Endothelial cell of umbilical vein (primary cell): ENCODE data around the gene DPP10.

Experiments used
- CTCF ChIP-seq, 2 donors: IDR thresholded peaks; 1 replicate in 1 of 2; 2 replicates in 1 of 2; pipeline ENCODE4 v1.5.1; 2011; ENCODE audit warnings: low read length in 2 of 2, mild to moderate bottlenecking in 2 of 2, moderate library complexity in 2 of 2, control low read depth in 1 of 2, inconsistent platforms in 1 of 2, low read depth in 1 of 2; ENCODE audit not compliant: insufficient read depth in 1 of 2; ENCODE audit errors: extremely low read depth in 1 of 2
- EZH2 ChIP-seq: IDR thresholded peaks from 2 replicates; pipeline ENCODE4 v1.6.1; 2012; ENCODE audit warnings: borderline replicate concordance, low read depth, mild to moderate bottlenecking, moderate library complexity, low read length, inconsistent platforms; ENCODE audit not compliant: severe bottlenecking
- FOS ChIP-seq: IDR thresholded peaks from 2 replicates; pipeline ENCODE4 v1.6.1; 2011; ENCODE audit warnings: mild to moderate bottlenecking, low read length, moderate library complexity, borderline replicate concordance; ENCODE audit not compliant: insufficient read depth
- GATA2 ChIP-seq: IDR thresholded peaks from 2 replicates; pipeline ENCODE4 v1.7.0; 2011; ENCODE audit warnings: low read depth, mild to moderate bottlenecking, moderate library complexity, mixed read lengths, low read length; ENCODE audit not compliant: insufficient read length, insufficient read depth
- JUN ChIP-seq: IDR thresholded peaks from 2 replicates; pipeline ENCODE4 v1.6.1; 2011; ENCODE audit warnings: borderline replicate concordance, low read depth; ENCODE audit not compliant: insufficient read length, insufficient read depth
- MAX ChIP-seq: IDR thresholded peaks from 2 replicates; pipeline ENCODE4 v1.6.1; 2011; ENCODE audit not compliant: insufficient read depth, insufficient read length
- MYC ChIP-seq: IDR thresholded peaks from one replicate; pipeline ENCODE4 v1.6.1; 2011; ENCODE audit warnings: mild to moderate bottlenecking, low read depth, low read length
- POLR2A ChIP-seq: IDR thresholded peaks from 2 replicates; pipeline ENCODE4 v1.6.1; 2012; ENCODE audit warnings: low read depth, mild to moderate bottlenecking, control low read depth, low read length
- POLR2AphosphoS5 ChIP-seq: IDR thresholded peaks from 2 replicates; pipeline ENCODE4 v1.6.1; 2012; ENCODE audit warnings: low read depth, mild to moderate bottlenecking, control low read depth, low read length, moderate library complexity; ENCODE audit not compliant: insufficient read depth

- TF ChIP-seq EZH2: no peak
- TF ChIP-seq CTCF (IDR thresholded peaks at IDR 0.05; ENCODE audit: extremely low read depth in 1 of 2, insufficient read depth in 1 of 2, low read depth in 1 of 2, low read length in 2 of 2): no peak
- TF ChIP-seq POLR2A: no peak
- TF ChIP-seq GATA2: no peak
- no peak for TF ChIP-seq MAX
- no peak for TF ChIP-seq MYC
- no peak for TF ChIP-seq POLR2AphosphoS5
- TF ChIP-seq FOS: no peak
- TF ChIP-seq JUN: no peak
Observed at GRCh38 chr2:115560666-115561065, 1118.2 kb downstream of the DPP10 start.
